HG02571 (cell line): ENCODE data around the gene PLA2G2D.

Experiments used
- ATAC-seq: cut with Tn5 transposase; IDR thresholded peaks from one replicate; pipeline ENCODE4 v1.9.1; 2021; ENCODE audit warnings: mild to moderate bottlenecking, moderate library complexity; ENCODE audit not compliant: unreplicated experiment

PLA2G2D gene

DNA sequence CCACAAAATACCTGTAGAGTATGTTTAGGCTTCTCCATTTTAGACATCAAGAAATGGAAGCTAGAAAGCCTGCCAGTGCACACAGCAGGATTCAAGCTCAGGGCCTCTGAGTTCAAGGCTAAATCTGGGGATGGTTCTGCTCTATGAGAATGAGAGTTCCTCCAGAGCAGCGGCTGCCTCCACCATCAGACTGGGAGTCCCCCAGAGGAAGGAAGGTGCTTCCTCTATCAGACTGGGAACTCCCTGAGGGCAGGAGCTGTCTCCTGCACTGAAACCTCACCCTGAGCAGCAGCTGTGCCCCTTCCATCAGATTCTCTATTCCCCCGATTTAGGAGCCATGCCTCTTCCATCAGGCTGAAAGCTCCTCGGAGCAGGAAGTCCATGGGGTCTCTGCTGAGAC is 29.2 kb downstream of the PLA2G2D start:
- ATAC-seq: no peak

DNA sequence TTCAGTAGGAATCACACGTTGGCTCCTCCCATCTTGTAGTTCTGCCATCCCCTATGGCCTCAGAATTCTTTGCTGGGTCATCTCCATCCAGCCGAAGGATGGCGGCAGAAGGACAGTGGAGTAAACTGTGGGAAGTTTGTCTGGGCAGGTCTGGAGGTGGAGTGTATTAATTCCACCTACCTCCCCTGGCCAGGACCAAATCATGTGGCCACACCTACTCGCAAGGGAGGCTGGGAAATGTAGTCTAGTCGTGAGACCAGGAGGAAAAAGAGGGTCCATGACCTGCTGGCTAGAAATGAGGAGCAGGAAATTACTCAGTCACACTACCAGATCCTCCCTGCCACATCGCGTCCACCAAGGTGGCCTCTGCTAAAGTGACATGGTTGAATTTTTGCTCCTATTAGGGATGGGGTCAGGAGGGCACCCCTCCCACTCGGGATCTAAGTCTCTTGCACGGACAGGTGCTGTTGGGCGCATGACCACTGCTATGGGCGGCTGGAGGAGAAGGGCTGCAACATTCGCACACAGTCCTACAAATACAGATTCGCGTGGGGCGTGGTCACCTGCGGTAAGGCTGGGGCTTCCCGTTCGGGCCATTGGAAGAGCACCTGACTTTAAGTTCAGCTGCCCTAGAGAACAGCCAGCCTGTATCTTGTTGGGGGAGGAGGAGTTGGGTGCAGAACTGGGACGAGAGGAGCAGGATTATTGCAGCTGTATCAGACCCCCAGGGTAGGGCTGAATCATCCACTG is 29.8 kb downstream of the PLA2G2D start:
- ATAC-seq: no peak

DNA sequence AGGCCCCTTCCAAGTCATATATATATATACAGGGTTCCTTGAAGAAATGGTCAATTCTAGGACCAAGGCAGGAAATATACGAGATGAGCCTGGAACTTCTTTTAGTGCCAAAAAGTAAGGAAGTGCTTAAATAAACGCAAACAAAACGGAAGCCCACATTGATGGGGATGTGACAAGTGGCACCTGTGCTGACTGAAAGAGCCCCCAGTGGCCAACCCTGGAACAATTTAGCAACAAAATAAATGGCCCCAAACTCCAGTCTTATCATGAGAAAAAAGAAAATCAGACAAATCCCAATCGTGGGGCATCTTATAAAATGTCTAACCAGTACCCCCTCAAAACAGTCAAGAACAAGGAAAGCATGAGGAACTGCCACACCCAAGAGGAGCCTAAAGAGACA is 31.7 kb downstream of the PLA2G2D start:
- ATAC-seq: no peak

DNA sequence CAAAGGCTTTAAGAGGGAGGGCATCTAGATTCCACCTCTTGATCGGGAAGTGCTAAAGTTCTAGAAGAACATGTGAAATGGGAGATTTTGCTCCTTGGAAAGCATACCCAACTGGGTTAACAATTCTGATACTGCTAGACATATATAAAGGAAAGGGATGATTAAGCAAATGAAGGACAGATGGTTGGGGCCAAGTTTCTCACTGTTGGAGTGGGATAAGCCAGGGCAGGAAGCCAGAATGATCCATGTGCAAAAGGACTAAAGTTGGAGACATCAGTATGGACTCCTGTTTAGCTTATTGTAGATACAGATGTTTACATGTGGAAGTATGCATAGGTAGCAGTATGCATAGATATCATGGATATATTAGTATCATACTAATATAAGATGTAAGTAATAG is 32.5 kb downstream of the PLA2G2D start:
- no peak for ATAC-seq

DNA sequence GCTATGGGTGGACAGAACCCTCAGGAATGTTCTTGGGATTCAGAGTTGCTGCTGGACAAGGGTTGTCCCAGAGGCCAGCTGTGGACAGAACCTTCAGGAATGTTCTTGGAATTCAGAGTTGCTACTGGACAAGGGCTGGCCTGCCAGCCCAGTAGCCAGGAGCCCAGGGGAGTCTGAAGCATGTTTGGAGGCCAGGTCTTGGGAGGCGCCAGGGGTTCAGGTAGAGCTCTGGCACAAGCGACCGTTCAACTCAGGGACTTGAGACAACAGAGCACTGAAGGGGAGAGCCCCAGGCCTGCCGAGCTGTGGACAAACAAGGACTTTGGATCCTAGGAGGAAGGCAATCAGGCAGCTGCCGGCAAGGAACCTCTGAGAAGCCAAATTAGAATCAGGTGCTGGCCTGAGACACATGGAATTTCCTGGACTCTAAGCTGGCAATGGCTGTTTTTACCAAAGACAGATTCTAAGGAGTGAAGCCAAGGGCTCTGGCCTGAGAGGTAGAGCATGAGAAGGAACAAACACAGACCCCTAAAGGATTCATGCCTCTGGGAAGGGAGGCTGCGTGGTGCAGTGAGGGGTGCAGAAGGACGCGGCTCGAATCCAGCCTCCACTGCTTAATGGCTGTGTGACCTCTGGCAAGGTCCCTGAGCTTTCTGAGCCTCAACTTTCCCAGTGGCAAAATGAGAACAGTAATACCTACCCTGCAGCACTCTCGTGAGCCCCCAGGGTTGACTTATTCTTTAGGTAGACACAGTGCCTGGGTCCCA is 36.0 kb downstream of the PLA2G2D start:
- no peak for ATAC-seq

DNA sequence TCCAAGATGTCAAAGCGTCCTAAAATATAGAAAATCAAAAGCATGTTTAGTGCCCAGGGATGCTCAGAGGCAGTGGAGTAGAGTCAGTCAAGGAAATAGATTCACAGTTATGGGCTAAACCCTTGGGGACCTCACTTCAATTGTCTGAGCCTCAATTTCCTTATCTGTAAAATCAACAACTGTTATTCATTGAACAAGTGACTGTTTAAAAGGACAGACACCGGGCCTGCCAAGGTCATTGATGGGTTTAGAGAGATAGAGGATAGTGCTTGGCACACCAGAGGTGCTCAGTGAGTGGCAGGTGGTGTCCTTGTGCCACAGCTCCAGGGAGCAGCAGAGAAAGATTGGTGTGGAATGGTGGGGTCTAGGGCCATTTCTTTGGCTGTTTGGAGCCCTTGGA is 36.6 kb downstream of the PLA2G2D start:
- ATAC-seq: no peak

DNA sequence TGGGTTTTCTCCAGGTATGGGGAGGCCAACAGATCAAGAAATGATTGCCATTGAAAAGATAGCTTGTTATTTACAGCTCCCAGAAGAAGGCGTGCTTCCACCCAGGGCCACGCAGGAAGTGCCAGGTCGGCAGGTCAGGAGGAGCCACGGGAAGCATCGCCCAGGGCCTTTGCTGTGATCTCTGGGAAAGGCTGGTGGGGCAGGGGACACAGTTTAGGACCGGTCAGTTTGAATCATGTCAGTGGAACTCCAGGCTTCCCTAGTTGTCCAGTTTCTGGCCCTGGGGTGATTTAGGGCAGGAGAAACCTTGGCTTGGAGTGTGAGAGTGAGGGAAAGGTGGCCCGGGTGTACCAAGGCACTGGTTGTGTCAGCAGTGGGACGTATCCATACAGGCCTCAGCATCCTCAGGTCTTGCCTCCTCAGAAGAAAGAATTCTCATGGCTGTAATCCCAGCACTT is 38.0 kb downstream of the PLA2G2D start:
- no peak for ATAC-seq

DNA sequence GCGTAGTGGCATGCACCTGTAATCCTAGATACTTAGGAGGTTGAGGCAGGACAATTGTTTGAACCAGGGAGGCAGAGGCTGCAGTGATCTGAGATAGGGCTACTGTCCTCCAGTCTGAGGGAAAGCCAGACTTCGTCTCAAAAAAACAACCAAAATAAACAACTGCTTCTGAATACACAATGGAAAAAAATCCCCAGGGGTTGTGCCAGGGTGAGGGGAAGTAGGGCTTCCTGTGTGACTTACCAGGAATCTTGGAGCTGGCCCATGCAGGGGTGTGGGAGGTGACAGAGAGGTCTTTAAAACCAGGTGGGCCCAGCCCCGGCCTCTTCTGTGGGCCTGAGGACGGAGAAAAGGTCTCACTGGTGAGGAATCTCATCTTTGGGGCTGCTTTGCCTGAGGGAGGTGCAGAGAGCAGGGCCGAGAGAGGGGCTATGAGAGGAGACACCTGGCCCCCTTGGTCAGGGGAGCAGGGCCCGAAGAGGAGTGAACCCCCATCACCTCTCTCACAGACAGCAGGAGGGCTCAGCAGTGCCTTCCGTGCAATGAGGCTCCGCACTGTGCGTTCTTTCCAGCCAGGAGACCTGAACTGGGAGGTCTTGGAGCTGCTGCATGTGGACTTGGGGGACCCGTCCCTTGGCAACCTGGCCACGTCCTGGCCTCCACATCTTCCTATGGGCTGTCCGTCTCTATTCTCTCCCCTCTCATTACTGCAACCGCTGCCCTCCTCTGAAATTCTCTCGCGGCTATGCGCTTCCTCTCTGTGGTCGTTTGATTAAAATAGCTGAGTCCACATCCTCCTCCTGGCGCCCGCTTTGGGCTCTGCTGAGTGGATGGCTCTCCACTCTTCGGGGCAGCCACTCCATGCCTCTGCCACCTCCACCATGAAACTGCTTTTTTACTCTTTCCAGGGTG is 38.6 kb downstream of the PLA2G2D start:
- ATAC-seq: no peak

DNA sequence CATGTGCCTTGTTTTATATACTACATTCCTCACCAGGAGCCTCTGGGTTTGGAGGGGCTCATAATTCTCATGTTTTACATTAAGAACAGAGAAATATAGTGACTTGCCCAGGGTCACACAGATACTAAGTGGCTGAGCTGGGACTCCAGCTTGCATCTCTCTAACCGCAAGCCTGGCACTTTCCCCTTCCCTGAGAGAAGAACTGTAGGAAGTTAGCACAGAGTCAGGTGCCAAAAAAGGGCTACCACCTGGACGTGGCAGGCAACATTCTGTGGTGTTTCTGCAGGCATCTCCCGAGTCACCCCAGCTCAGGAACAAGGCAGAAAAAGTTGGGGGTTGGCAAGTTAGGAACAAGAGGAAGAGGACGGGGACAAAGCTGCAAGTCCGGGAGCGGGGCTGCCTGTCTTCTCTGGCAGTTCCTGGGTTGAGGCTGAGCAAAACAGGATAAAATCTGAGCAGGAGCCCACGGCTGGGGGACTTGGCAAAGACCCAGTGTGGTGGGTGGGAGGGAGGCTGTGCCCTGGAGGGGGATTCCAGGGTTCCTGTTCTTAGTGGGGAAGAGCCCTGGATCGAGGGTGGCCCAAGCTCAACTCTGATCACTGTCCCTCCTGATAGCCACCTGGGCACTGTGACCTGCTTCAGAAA is 39.6 kb downstream of the PLA2G2D start:
- no peak for ATAC-seq

DNA sequence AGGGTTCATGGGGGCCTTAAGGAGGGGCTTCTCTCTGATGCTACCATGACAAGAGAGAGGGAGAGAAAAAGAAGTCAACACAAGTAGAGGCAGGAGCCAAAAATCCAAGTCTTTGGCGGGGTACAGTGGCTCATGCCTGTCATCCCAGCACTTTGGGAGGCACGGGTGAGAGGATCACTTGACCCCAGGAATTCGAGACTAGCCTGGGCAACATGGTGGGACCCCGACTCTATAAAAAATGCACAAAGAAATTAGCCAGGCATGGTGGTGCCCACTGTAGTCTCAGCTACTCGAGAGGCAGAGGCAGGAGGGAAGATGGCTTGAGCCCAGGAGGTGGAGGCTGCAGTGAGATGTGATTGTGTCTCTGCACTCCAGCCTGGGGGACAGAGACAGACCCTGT is 40.6 kb downstream of the PLA2G2D start:
- no peak for ATAC-seq

DNA sequence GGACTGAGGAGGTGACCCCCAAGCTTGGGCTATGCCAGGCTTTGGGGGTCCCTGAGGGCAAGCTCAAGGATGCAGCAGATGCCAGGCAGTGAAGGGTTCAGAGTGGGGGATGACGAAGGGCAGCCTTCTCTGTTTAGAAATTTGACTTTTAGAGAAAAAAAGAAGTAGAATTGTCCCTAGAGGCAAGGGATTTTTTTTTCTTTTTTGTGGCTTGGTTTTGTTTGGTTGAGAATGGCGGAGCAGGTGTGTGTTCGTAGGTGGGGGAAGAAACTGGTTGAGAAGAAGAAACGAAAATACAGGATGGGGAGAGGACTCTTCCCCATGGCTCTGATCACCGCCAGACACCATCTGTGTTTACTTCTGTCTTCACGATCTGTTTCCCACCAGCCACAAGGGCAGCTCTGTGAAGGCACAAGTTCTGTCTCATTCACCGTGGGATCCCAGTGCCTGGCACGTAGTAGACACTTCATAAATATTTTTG is 41.1 kb downstream of the PLA2G2D start:
- ATAC-seq: peak; percentile 49

DNA sequence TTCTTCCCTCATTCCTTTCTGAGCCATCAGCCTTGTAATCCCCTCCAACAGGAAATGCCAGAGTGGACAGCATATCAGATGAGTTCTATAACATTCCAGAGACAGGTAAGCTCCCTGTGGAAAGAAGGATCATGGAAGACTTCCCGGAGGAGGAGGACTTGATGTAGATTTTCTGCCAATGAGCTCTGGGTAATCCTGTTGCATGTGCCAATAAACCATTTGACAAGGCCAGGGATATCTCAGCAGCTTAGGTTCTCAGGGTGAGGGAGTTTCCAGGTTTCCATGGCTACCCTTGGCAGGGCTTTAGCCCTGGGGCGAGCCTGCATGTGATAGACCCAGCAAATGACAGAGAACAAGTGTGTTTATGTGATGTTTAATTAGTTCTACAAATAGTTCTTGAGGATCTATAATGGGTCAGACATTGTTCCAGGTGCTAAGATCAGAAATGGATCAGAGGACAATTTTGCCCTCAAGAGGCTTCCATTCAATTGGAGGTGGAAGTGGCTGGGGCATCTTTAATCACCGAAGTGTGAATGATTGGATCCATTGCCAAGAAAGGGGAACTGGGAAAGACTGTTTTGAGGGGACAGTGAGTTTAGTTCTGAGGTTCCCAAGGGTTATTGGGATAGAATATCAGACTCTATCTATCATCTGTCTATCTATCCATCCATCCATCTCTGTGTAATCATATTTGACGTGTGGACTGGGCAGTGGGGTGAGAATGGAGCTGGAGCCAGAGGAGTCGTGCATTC is 42.5 kb downstream of the PLA2G2D start:
- ATAC-seq: no peak

DNA sequence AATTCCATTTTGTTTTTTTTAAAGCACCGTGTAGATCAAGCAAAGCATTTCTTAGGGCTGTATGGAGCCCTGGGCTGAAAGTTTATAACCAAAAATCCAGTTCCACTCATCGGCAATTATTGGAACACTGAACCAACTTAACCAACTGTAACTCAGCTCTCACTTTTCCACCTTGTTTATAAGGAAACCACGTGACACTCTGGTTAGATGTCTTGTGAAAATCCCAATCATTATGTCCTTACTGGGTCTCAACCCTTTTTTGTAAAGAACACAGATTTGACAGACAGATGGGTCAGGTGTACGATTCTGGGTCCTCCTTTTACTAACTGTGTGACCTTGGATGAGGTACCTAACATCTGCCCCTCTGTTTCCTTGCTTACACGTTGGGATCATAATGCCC is 43.1 kb downstream of the PLA2G2D start:
- ATAC-seq: no peak

DNA sequence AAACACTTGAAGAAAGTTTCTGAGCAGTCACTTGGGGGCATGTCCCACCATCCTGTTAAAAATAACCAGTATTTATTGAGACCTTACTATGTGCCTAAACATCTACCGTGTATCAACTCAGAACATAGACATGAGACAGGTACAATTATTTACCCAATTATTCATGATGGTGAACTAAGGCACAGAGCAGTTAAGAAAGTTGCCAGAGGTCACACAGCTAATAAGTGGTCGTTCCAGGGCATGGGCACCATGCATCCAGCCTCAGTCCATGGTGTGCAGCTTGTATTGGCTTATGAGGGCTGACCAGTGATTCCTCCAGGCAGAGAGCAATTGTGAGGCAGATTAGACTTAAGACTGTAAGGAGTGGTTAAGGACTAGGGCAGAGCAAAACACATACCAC is 44.0 kb downstream of the PLA2G2D start:
- no peak for ATAC-seq

DNA sequence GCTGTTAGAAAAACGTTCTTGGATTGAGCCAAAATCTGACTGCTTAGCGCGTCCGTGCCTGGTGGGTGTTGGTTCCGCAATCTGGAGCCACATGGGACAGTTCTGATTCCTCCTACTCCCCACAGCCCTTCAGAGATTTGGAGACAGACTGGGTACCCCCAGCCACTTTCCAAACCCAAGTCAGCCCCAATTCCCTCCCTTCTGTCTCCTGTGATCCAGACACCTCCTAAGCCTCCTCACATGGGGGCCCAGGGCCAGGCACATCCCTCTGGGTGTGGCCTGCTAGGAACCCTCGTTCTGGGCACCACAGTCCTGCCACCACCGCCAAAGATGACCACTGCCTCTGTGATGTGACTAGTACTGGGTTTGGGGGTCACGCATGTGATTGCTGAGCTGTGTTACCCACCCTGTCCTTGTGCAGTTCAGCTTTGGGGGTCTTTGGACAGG is 44.6 kb downstream of the PLA2G2D start:
- ATAC-seq: no peak

DNA sequence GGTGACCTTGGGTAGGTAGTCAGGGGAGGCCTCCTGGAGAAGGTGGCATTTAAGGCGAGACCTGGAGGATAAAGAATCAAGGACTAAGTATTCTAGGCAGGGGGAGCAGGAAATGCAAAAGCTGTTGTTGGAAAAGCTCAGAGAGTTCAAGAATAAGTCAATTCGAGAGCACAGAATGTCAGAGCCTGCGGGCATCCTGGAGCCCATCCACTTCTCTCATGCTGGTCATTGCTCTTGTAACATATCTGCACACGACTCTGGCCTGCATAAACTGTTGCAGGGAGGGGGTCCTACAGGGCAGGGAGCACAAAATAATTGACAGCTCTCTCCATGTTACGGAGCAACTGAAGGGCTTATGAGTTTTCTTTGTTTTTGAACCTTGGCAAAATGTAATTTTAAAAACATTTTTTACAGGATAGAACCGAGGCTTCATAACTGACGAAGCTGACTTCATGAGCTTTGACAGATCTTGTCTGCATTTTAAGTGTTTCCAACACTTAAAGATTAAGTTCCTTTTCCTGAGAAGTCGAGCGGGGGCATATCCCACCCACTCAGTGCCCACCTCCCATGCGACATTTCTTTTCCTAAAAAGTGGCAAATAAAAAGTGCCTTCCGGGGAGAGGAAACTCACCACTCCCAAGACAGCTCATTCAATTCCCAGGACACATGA is 45.1 kb downstream of the PLA2G2D start:
- no peak for ATAC-seq

DNA sequence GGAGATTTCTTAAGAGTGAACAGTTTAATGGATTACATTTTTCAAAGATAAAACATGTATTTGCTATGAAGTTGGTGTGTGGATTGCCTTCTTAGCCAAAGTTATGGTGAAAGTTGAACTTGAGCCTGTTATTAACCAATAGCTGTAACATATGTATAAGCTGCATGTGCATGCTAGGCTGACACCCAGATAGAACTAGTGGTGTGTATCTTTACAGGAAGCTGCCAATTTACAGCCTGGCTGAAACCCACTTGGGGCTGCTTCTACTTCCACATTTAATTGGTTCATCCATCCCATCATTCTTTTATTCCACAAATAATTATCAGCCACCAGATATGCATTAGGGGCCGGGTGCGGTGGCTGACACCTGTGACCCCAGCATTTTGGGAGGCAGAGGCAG is 46.1 kb downstream of the PLA2G2D start:
- no peak for ATAC-seq

DNA sequence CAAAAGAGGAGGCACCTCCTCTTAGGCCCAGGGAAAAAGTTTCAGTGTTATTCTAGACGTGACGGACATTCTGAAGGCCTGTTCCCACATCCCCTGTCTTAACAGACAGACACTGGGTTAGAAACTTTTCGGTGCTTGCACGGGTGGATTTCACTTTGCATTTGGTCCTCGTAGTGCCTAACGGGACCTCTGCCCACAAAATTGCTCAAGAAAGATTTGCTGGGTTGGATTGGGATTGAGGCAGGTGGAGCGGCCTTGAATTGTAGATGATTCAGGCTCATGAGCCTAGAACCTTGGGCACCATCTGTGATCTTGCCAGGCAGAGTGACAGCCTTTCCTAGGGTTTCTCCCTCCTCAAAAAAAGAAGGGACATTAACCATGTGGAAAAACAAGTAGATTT is 46.6 kb downstream of the PLA2G2D start:
- ATAC-seq: no peak

DNA sequence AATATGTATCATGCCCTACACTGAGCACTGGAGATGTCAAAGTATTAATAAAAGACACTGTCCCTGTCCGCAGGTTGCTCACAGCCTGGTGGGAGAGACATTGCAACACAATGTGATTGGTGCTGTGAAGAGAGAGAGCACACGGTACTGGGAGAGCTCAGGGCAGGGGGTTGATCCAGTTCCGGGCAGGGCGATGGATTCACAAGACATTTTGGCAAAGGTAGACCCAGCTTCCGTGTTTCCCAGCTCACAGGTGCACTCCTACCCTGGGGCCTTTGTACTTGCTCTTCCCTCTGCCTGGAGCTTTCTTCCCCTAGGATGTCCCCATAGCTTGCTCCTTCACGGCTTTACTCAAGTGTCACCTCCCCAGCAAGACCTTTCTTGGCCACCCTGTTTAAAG is 47.9 kb downstream of the PLA2G2D start:
- ATAC-seq: no peak
